Activated naive CD8-positive, alpha-beta T cell treated with anti-CD3 and anti-CD28 coated beads, Interleukin-2, amount 50 U/mL, for 24 hours (primary cell): Measurements from ENCODE around the gene WWOX.

ENCODE experiments used
- ATAC-seq: fragments of 150-1000 bp; cut with Tn5 transposase; one replicate; pipeline ENCODE4 v1.10.0; 2021
- DNase-seq: peaks from one replicate; pipeline ENCODE4 v3.0.0; 2021
- H3K27ac Mint-ChIP-seq: one replicate; pipeline ENCODE4 v1.8.0; 2021; ENCODE audit warnings: mild to moderate bottlenecking, mixed read lengths
- H3K27me3 Mint-ChIP-seq: one replicate; pipeline ENCODE4 v1.8.0; 2021; ENCODE audit warnings: mixed read lengths
- H3K36me3 Mint-ChIP-seq: one replicate; pipeline ENCODE4 v1.8.0; 2021; ENCODE audit warnings: low read depth, mixed read lengths
- H3K4me1 Mint-ChIP-seq: one replicate; pipeline ENCODE4 v1.8.0; 2021; ENCODE audit warnings: mixed read lengths
- H3K4me3 Mint-ChIP-seq: one replicate; pipeline ENCODE4 v1.8.0; 2021; ENCODE audit warnings: mild to moderate bottlenecking, moderate library complexity, mixed read lengths
- H3K9me3 Mint-ChIP-seq: one replicate; pipeline ENCODE4 v1.8.0; 2021; ENCODE audit warnings: mixed read lengths

The WWOX gene

GRCh38 chr16:78478267-78478861 is 378.9 kb downstream of the WWOX start:
- Mint-ChIP-seq H3K27me3 (no peaks in the 10 kb centered on the region), H3K27ac (no peak overlapping the region), H3K9me3 (no peaks in the 10 kb centered on the region), H3K4me1 (no peaks in the 10 kb centered on the region), H3K36me3 (no peaks in the 10 kb centered on the region), H3K4me3 (no peak overlapping the region)
- DNase-seq (no peak), ATAC-seq (no peak)

- Mint-ChIP-seq H3K4me1 (no peaks in the 10 kb centered on the region), H3K36me3 (no peaks in the 10 kb centered on the region), H3K4me3 (no peak overlapping the region)
Observed at GRCh38 chr16:78479723-78480122, 380.3 kb downstream of the WWOX start.

GRCh38 chr16:78480588-78480987 is 381.1 kb downstream of the WWOX start:
- DNase-seq (no peak), ATAC-seq (no peak)
- H3K36me3 Mint-ChIP-seq = no peaks in the 10 kb centered on the region
- H3K27me3 Mint-ChIP-seq = no peaks in the 10 kb centered on the region
- no peak overlapping the region for H3K27ac Mint-ChIP-seq
- H3K9me3 Mint-ChIP-seq = no peaks in the 10 kb centered on the region
- H3K4me3 Mint-ChIP-seq = no peak overlapping the region
- H3K4me1 Mint-ChIP-seq = no peaks in the 10 kb centered on the region

More at GRCh38 chr16:78479723-78480122, 380.3 kb downstream of the WWOX start:
- Mint-ChIP-seq H3K9me3 (no peaks in the 10 kb centered on the region), H3K27ac (no peak overlapping the region), H3K27me3 (no peaks in the 10 kb centered on the region)
- DNase-seq (no peak), ATAC-seq (no peak)

GRCh38 chr16:78483124-78483992 is 383.9 kb downstream of the WWOX start:
- Mint-ChIP-seq H3K9me3 (no peaks in the 10 kb centered on the region), H3K27me3 (no peaks in the 10 kb centered on the region), H3K4me1 (no peaks in the 10 kb centered on the region), H3K4me3 (no peak overlapping the region), H3K27ac (no peak overlapping the region), H3K36me3 (no peaks in the 10 kb centered on the region)
- no peak for ATAC-seq
- no peak for DNase-seq

- Mint-ChIP-seq H3K36me3 (no peaks in the 10 kb centered on the region), H3K4me1 (no peaks in the 10 kb centered on the region), H3K27ac (no peak overlapping the region), H3K9me3 (no peaks in the 10 kb centered on the region), H3K4me3 (no peak overlapping the region), H3K27me3 (no peaks in the 10 kb centered on the region)
- DNase-seq = no peak
- no peak for ATAC-seq
Observed at GRCh38 chr16:78484509-78485058, 385.1 kb downstream of the WWOX start.

GRCh38 chr16:78485188-78485916 is 385.9 kb downstream of the WWOX start:
- Mint-ChIP-seq H3K4me1 (no peaks in the 10 kb centered on the region), H3K27ac (no peak overlapping the region), H3K4me3 (no peak overlapping the region), H3K36me3 (no peaks in the 10 kb centered on the region), H3K27me3 (no peaks in the 10 kb centered on the region), H3K9me3 (no peaks in the 10 kb centered on the region)
- DNase-seq (no peak), ATAC-seq (no peak)

GRCh38 chr16:78485917-78486257 is 386.4 kb downstream of the WWOX start:
- no peak for DNase-seq
- Mint-ChIP-seq H3K4me1 (no peaks in the 10 kb centered on the region), H3K27ac (no peak overlapping the region), H3K36me3 (peaks cover under 1% of the 10 kb centered on the region), H3K27me3 (no peaks in the 10 kb centered on the region), H3K9me3 (no peaks in the 10 kb centered on the region), H3K4me3 (no peak overlapping the region)
- ATAC-seq = no peak

GRCh38 chr16:78487471-78487870 is 388.0 kb downstream of the WWOX start:
- DNase-seq (no peak), ATAC-seq (no peak)
- peaks cover 3% of the 10 kb centered on the region for H3K36me3 Mint-ChIP-seq
- H3K27me3 Mint-ChIP-seq = no peaks in the 10 kb centered on the region
- no peaks in the 10 kb centered on the region for H3K9me3 Mint-ChIP-seq
- no peak overlapping the region for H3K4me3 Mint-ChIP-seq
- H3K27ac Mint-ChIP-seq = no peak overlapping the region
- H3K4me1 Mint-ChIP-seq = no peaks in the 10 kb centered on the region

- Mint-ChIP-seq H3K4me1 (no peaks in the 10 kb centered on the region), H3K36me3 (peaks cover 3% of the 10 kb centered on the region), H3K4me3 (no peak overlapping the region), H3K27ac (no peak overlapping the region), H3K27me3 (no peaks in the 10 kb centered on the region), H3K9me3 (no peaks in the 10 kb centered on the region)
- DNase-seq (no peak), ATAC-seq (no peak)
Observed at GRCh38 chr16:78489072-78489471, 389.6 kb downstream of the WWOX start.

- H3K4me1 Mint-ChIP-seq = no peaks in the 10 kb centered on the region
- no peak overlapping the region for H3K27ac Mint-ChIP-seq
- H3K27me3 Mint-ChIP-seq = no peaks in the 10 kb centered on the region
- H3K9me3 Mint-ChIP-seq = no peaks in the 10 kb centered on the region
- ATAC-seq = no peak
- H3K36me3 Mint-ChIP-seq = peaks cover 3% of the 10 kb centered on the region
- DNase-seq = no peak
- H3K4me3 Mint-ChIP-seq = no peak overlapping the region
Observed at GRCh38 chr16:78489631-78490030, 390.2 kb downstream of the WWOX start.

- Mint-ChIP-seq H3K4me1 (no peaks in the 10 kb centered on the region), H3K27me3 (no peaks in the 10 kb centered on the region), H3K27ac (no peak overlapping the region), H3K4me3 (no peak overlapping the region), H3K36me3 (peaks cover 3% of the 10 kb centered on the region), H3K9me3 (no peaks in the 10 kb centered on the region)
- DNase-seq (no peak), ATAC-seq (no peak)
Observed at GRCh38 chr16:78490431-78490830, 391.0 kb downstream of the WWOX start.

- H3K27ac Mint-ChIP-seq = no peak overlapping the region
- H3K4me1 Mint-ChIP-seq = no peaks in the 10 kb centered on the region
- H3K4me3 Mint-ChIP-seq = no peak overlapping the region
- H3K9me3 Mint-ChIP-seq = no peaks in the 10 kb centered on the region
- DNase-seq (no peak), ATAC-seq (no peak)
- H3K27me3 Mint-ChIP-seq = no peaks in the 10 kb centered on the region
- peaks cover 3% of the 10 kb centered on the region for H3K36me3 Mint-ChIP-seq
Observed at GRCh38 chr16:78490847-78491246, 391.4 kb downstream of the WWOX start.

GRCh38 chr16:78493573-78493972 is 394.1 kb downstream of the WWOX start:
- Mint-ChIP-seq H3K27me3 (no peaks in the 10 kb centered on the region), H3K4me1 (no peaks in the 10 kb centered on the region), H3K9me3 (no peaks in the 10 kb centered on the region), H3K27ac (no peak overlapping the region), H3K4me3 (no peak overlapping the region), H3K36me3 (peaks cover 3% of the 10 kb centered on the region)
- ATAC-seq (no peak), DNase-seq (no peak)

GRCh38 chr16:78494105-78494504 is 394.7 kb downstream of the WWOX start:
- ATAC-seq = no peak
- Mint-ChIP-seq H3K36me3 (peaks cover 3% of the 10 kb centered on the region), H3K4me3 (no peak overlapping the region)

GRCh38 chr16:78494674-78495073 is 395.2 kb downstream of the WWOX start:
- no peaks in the 10 kb centered on the region for H3K27me3 Mint-ChIP-seq
- H3K4me3 Mint-ChIP-seq = no peak overlapping the region
- no peaks in the 10 kb centered on the region for H3K4me1 Mint-ChIP-seq
- peaks cover 3% of the 10 kb centered on the region for H3K36me3 Mint-ChIP-seq
- DNase-seq (no peak), ATAC-seq (no peak)
- H3K9me3 Mint-ChIP-seq = no peaks in the 10 kb centered on the region
- H3K27ac Mint-ChIP-seq = no peak overlapping the region

More at GRCh38 chr16:78494105-78494504, 394.7 kb downstream of the WWOX start:
- no peaks in the 10 kb centered on the region for H3K27me3 Mint-ChIP-seq
- no peaks in the 10 kb centered on the region for H3K9me3 Mint-ChIP-seq
- H3K27ac Mint-ChIP-seq = no peak overlapping the region
- H3K4me1 Mint-ChIP-seq = no peaks in the 10 kb centered on the region
- no peak for DNase-seq
